ENCODE data around the gene RNGTT. TPM values are rescaled to one million over a fixed set of nuclear protein-coding genes. Genes with fewer than 3 reads are reported as not detected.
A peak's percentile ranks its signal among the peaks of the same experiment; 100 is the strongest.

The RNGTT gene
- polyA plus RNA-seq, 4 donors = 3.8 to 8.3 (median 4.7) TPM

DNA sequence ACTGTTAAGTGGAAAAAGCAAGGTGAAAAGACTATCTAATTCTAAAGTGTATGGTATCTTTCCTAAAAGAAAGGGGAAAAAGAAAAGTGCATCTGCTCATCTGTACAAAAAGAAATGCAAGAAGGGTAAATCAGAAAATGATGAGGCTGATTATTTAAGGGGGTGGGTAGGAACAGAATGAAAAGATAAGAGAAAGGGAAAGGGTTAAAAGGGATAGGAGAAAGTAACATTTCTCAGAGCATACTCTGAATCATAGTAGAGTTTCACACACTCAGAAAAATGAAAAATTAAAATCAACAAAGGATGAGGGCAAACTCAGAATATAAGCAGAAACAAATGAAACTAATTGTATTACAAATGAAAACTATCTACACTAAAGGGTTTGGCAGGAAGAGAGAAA lies 79.1 kb downstream of the RNGTT start:
- Histone ChIP-seq H3K9me3 (ENCODE audit: control insufficient read depth in 2 of 2, insufficient read depth in 1 of 2, low read depth in 1 of 2, low read length in 1 of 2) (peaks cover 0 to 3% of the 10 kb centered on the region in 2 donors), H3K27me3 (ENCODE audit: control insufficient read depth in 3 of 3, insufficient read depth in 3 of 3, low read length in 3 of 3) (no peaks in the 10 kb centered on the region), H3K27ac (ENCODE audit: low read depth in 1 of 3, low read length in 2 of 3) (no peak overlapping the region), H3K36me3 (ENCODE audit: control insufficient read depth in 3 of 3, insufficient read depth in 2 of 3, low read depth in 1 of 3, low read length in 3 of 3) (peaks cover 0 to 8% (median 3%) of the 10 kb centered on the region in 3 donors), H3K4me3 (ENCODE audit: low read depth in 1 of 3, low read length in 3 of 3) (no peak overlapping the region), H3K4me1 (ENCODE audit: control insufficient read depth in 3 of 3, insufficient read depth in 2 of 3, low read depth in 1 of 3, low read length in 2 of 3) (no peaks in the 10 kb centered on the region)
- FAIRE-seq = no peak
- no peak for DNase-seq

DNA sequence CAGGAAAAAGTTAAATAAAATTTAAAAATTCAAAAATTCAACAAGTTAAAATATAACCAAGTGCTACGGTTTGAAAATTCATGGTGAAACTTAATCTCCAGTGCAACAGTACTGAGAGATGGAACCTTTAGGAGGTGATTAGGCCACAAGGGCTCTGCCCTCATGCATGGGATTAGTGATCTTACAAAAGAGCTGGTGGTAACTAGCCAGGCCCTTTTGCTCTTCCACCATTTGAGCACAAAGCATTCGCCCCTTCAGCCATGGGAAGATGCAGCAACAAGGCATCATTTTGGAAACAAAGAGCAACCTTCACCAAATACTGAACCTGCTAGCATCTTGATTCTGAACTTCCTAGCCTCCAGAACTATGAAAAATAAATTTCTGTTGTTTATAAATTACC lies 80.9 kb downstream of the RNGTT start:
- peaks cover 0 to 5% (median 0%) of the 10 kb centered on the region in 3 donors for H3K36me3 ChIP-seq (ENCODE audit: control insufficient read depth in 3 of 3, insufficient read depth in 2 of 3, low read depth in 1 of 3, low read length in 3 of 3)
- no peaks in the 10 kb centered on the region for H3K27me3 ChIP-seq (ENCODE audit: control insufficient read depth in 3 of 3, insufficient read depth in 3 of 3, low read length in 3 of 3)
- no peaks in the 10 kb centered on the region for H3K4me1 ChIP-seq (ENCODE audit: control insufficient read depth in 3 of 3, insufficient read depth in 2 of 3, low read depth in 1 of 3, low read length in 2 of 3)
- FAIRE-seq (no peak), DNase-seq (no peak)
- peaks cover 0 to 3% of the 10 kb centered on the region in 2 donors for H3K9me3 ChIP-seq (ENCODE audit: control insufficient read depth in 2 of 2, insufficient read depth in 1 of 2, low read depth in 1 of 2, low read length in 1 of 2)
- H3K27ac ChIP-seq (ENCODE audit: low read depth in 1 of 3, low read length in 2 of 3) = no peak overlapping the region
- H3K4me3 ChIP-seq (ENCODE audit: low read depth in 1 of 3, low read length in 3 of 3) = no peak overlapping the region
- 90 to 98% (median 95%) methylated on average over 2 of the region's 2 CpGs for WGBS, 3 donors

DNA sequence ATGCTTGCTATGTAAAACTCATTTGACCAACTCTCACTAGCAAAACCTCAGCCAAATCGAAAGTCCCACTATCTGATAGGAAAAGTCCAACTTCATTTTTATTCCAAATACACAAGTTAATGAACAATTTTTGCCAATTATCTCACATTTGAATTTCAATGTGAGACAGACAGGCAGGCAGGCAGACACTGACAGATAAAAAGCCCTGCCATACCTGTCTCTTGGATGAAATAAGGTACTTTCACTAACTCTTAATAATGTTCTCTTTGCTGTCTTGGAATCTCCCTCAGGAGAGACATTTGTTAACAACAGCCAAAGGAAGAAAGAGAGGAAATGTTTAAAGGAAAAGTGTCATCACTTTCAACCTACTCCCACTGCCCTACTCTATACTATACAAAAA lies 82.0 kb downstream of the RNGTT start:
- no peak for FAIRE-seq
- Histone ChIP-seq H3K27ac (ENCODE audit: low read depth in 1 of 3, low read length in 2 of 3) (no peak overlapping the region), H3K27me3 (ENCODE audit: control insufficient read depth in 3 of 3, insufficient read depth in 3 of 3, low read length in 3 of 3) (no peaks in the 10 kb centered on the region), H3K4me1 (ENCODE audit: control insufficient read depth in 3 of 3, insufficient read depth in 2 of 3, low read depth in 1 of 3, low read length in 2 of 3) (no peaks in the 10 kb centered on the region), H3K36me3 (ENCODE audit: control insufficient read depth in 3 of 3, insufficient read depth in 2 of 3, low read depth in 1 of 3, low read length in 3 of 3) (peaks cover 0 to 5% (median 0%) of the 10 kb centered on the region in 3 donors), H3K9me3 (ENCODE audit: control insufficient read depth in 2 of 2, insufficient read depth in 1 of 2, low read depth in 1 of 2, low read length in 1 of 2) (peaks cover 0 to 3% of the 10 kb centered on the region in 2 donors), H3K4me3 (ENCODE audit: low read depth in 1 of 3, low read length in 3 of 3) (no peak overlapping the region)
- WGBS, 3 donors = 60 to 88% (median 72%) methylated on average over 1 of the region's 1 CpG
- DNase-seq = no peak

DNA sequence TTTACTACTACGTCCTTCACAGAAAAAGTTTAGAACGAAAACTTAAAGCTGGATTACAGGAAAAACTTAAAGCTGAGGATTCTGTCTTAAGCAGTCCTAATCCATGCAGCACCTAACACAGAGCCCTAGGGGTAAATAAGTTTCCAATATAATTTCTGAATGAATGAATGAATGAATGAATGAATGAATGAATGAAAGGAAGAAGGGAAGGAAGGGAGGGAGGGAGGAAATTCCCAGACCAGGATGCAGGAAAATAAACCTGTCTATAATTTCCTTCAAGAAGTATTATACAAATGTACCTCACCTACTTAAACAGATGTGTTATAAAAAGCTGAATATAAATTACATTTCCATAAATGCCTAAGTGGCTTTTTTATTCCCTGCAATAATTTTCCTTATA lies 83.4 kb downstream of the RNGTT start:
- FAIRE-seq (no peak), DNase-seq (no peak)
- WGBS, 3 donors = 88 to 97% (median 96%) methylated on average over 2 of the region's 2 CpGs
- Histone ChIP-seq H3K27ac (ENCODE audit: low read depth in 1 of 3, low read length in 2 of 3) (no peak overlapping the region), H3K4me3 (ENCODE audit: low read depth in 1 of 3, low read length in 3 of 3) (no peak overlapping the region), H3K9me3 (ENCODE audit: control insufficient read depth in 2 of 2, insufficient read depth in 1 of 2, low read depth in 1 of 2, low read length in 1 of 2) (peaks cover 0 to under 1% of the 10 kb centered on the region in 2 donors), H3K4me1 (ENCODE audit: control insufficient read depth in 3 of 3, insufficient read depth in 2 of 3, low read depth in 1 of 3, low read length in 2 of 3) (no peaks in the 10 kb centered on the region), H3K27me3 (ENCODE audit: control insufficient read depth in 3 of 3, insufficient read depth in 3 of 3, low read length in 3 of 3) (no peaks in the 10 kb centered on the region), H3K36me3 (ENCODE audit: control insufficient read depth in 3 of 3, insufficient read depth in 2 of 3, low read depth in 1 of 3, low read length in 3 of 3) (peaks cover 0 to 2% (median 0%) of the 10 kb centered on the region in 3 donors)

DNA sequence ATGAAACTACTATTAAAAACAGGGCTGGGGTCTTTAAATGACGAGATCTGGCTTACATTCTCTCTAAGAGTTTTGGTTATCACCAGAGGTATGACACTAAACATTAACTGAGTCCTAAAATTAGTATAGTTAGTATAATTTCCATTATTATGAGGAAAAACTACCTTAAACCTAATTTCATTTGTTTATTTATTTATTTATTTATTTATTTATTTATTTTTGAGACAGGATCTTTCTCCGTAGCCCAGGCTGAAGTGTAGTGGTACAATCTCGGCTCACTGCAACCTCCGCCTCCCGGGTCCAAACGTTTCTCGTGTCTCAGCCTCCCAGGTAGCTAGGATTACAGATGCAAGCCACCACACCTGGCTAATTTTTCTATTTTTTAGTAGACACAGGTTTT lies 85.5 kb downstream of the RNGTT start:
- no peak for FAIRE-seq
- whole genome bisulfite sequencing, 3 donors = 95 to 98% (median 97%) methylated on average over 7 of the region's 7 CpGs
- no peak overlapping the region for H3K27ac ChIP-seq (ENCODE audit: low read depth in 1 of 3, low read length in 2 of 3)
- no peaks in the 10 kb centered on the region for H3K27me3 ChIP-seq (ENCODE audit: control insufficient read depth in 3 of 3, insufficient read depth in 3 of 3, low read length in 3 of 3)
- no peaks in the 10 kb centered on the region for H3K4me1 ChIP-seq (ENCODE audit: control insufficient read depth in 3 of 3, insufficient read depth in 2 of 3, low read depth in 1 of 3, low read length in 2 of 3)
- no peak for DNase-seq
- no peak overlapping the region for H3K4me3 ChIP-seq (ENCODE audit: low read depth in 1 of 3, low read length in 3 of 3)
- no peaks in the 10 kb centered on the region for H3K9me3 ChIP-seq (ENCODE audit: control insufficient read depth in 2 of 2, insufficient read depth in 1 of 2, low read depth in 1 of 2, low read length in 1 of 2)
- H3K36me3 ChIP-seq (ENCODE audit: control insufficient read depth in 3 of 3, insufficient read depth in 2 of 3, low read depth in 1 of 3, low read length in 3 of 3) = peaks cover 0 to 2% (median 0%) of the 10 kb centered on the region in 3 donors

DNA sequence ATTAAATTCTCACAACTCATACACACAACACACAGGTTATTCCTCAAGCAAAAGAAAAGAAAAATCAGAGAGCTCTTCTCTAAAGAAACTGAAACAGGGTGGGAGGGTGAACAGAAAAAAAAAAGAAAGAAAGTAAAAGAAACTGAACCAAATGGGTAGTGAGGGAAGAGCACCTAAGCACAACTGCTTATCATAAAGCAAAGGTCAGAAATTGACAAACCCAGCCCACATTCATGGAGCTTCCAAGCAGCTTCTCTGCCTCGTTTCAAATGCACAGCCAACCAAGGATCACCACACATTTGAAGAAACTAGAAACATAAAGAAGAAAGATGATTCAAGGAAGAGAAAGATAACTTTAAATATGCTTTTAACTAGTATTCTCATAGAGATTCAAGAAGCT lies 90.5 kb downstream of the RNGTT start:
- Histone ChIP-seq H3K27me3 (ENCODE audit: control insufficient read depth in 3 of 3, insufficient read depth in 3 of 3, low read length in 3 of 3) (no peaks in the 10 kb centered on the region), H3K36me3 (ENCODE audit: control insufficient read depth in 3 of 3, insufficient read depth in 2 of 3, low read depth in 1 of 3, low read length in 3 of 3) (peaks cover 0 to 2% (median 0%) of the 10 kb centered on the region in 3 donors), H3K27ac (ENCODE audit: low read depth in 1 of 3, low read length in 2 of 3) (no peak overlapping the region), H3K4me1 (ENCODE audit: control insufficient read depth in 3 of 3, insufficient read depth in 2 of 3, low read depth in 1 of 3, low read length in 2 of 3) (peaks cover 0 to 14% (median 0%) of the 10 kb centered on the region in 3 donors), H3K9me3 (ENCODE audit: control insufficient read depth in 2 of 2, insufficient read depth in 1 of 2, low read depth in 1 of 2, low read length in 1 of 2) (no peaks in the 10 kb centered on the region), H3K4me3 (ENCODE audit: low read depth in 1 of 3, low read length in 3 of 3) (no peak overlapping the region)
- DNase-seq (peak; percentile 50 to 52), FAIRE-seq (no peak)
- WGBS, 3 donors = 14 to 62% (median 25%) methylated on average over 1 of the region's 1 CpG

DNA sequence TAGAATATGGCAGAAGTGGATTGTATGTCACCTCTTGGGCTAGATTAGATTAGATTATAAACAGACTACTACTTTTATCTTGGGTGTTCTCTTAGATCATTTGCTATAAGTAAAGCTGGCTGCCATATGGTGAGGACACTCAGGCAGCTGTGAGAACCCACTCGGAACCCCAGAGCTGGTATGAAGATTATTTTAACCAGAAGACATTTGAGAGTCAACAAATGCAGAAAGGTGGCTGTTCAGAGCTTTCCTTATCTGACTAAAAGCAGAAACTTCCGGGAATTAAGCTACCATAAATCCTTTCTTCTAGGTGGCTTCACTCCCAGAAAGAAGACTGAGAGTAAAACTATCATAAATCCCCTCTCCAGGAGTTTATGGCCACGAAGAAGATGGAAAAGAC lies 91.9 kb downstream of the RNGTT start:
- no peak overlapping the region for H3K27ac ChIP-seq (ENCODE audit: low read depth in 1 of 3, low read length in 2 of 3)
- WGBS, 3 donors = 28 to 57% (median 40%) methylated on average over 3 of the region's 3 CpGs
- H3K9me3 ChIP-seq (ENCODE audit: control insufficient read depth in 2 of 2, insufficient read depth in 1 of 2, low read depth in 1 of 2, low read length in 1 of 2) = no peaks in the 10 kb centered on the region
- no peak for FAIRE-seq
- no peaks in the 10 kb centered on the region for H3K27me3 ChIP-seq (ENCODE audit: control insufficient read depth in 3 of 3, insufficient read depth in 3 of 3, low read length in 3 of 3)
- DNase-seq = peak in 1 of 2 donors; percentile 11
- peaks cover 0 to 2% (median 0%) of the 10 kb centered on the region in 3 donors for H3K36me3 ChIP-seq (ENCODE audit: control insufficient read depth in 3 of 3, insufficient read depth in 2 of 3, low read depth in 1 of 3, low read length in 3 of 3)
- peaks cover 0 to 14% (median 0%) of the 10 kb centered on the region in 3 donors for H3K4me1 ChIP-seq (ENCODE audit: control insufficient read depth in 3 of 3, insufficient read depth in 2 of 3, low read depth in 1 of 3, low read length in 2 of 3)
- no peak overlapping the region for H3K4me3 ChIP-seq (ENCODE audit: low read depth in 1 of 3, low read length in 3 of 3)

DNA sequence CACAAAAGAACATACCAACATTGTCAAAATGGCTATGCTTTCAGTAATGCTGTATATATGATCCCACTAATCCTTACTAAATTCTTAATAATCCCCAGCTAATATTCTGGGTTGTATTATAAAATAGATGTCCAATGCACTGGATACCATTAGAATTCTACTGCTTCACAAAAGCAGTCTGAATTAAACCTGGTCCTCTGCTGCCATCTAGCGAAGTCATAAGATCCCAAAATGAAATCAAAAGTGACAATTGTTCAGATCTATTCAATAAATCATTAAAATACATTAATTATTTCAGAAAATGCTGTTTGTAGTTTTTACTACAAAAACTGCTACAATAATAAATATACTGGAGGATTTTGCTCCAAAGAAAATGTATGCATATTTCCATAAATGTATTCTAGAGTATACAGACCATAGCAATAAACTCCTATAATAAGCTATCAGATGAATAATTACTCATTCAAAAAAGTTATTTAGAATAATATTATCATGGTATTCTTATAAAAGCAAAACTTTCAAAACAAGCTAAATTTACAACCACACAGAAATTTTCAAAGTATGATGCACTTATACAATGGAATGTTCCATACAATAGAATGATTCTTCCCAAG lies 92.6 kb downstream of the RNGTT start:
- no peaks in the 10 kb centered on the region for H3K36me3 ChIP-seq (ENCODE audit: control insufficient read depth in 3 of 3, insufficient read depth in 2 of 3, low read depth in 1 of 3, low read length in 3 of 3)
- DNase-seq = peak; percentile 72 to 73
- FAIRE-seq = peak; percentile 90
- 3 to 4% (median 4%) methylated on average over 1 of the region's 1 CpG for WGBS, 3 donors
- H3K9me3 ChIP-seq (ENCODE audit: control insufficient read depth in 2 of 2, insufficient read depth in 1 of 2, low read depth in 1 of 2, low read length in 1 of 2) = no peaks in the 10 kb centered on the region
- H3K4me1 ChIP-seq (ENCODE audit: control insufficient read depth in 3 of 3, insufficient read depth in 2 of 3, low read depth in 1 of 3, low read length in 2 of 3) = peaks cover 0 to 14% (median 0%) of the 10 kb centered on the region in 3 donors
- no peak overlapping the region for H3K4me3 ChIP-seq (ENCODE audit: low read depth in 1 of 3, low read length in 3 of 3)
- H3K27ac ChIP-seq (ENCODE audit: low read depth in 1 of 3, low read length in 2 of 3) = no peak overlapping the region
- no peaks in the 10 kb centered on the region for H3K27me3 ChIP-seq (ENCODE audit: control insufficient read depth in 3 of 3, insufficient read depth in 3 of 3, low read length in 3 of 3)

Data from small intestine (tissue), 7 donors.